Measurements from ENCODE around the gene GTF3C5. TPM values are rescaled to one million over a fixed set of nuclear protein-coding genes. Genes with fewer than 3 reads are reported as not detected.
"Not testable (repeated sequence)": the region's sequence is repeated elsewhere in the genome, so short reads cannot be mapped to it uniquely, and the experiment has no call there.

GTF3C5 gene
- total and polyA plus RNA-seq, 10 of the 15 experiments (the other 5 are each of a cell fraction or from before 2014, with no cell fraction given): 2.2 to 81.1 (median 68.7) TPM

- POLR2A ChIA-PET; FAIRE-seq; CTCF ChIA-PET; intact Hi-C loops (cut with micrococcal nuclease; ENCODE audit: unreplicated experiment); H3K27me3 ChIP-seq (replicated peaks in 1 of 2; ENCODE audit: control insufficient read depth in 2 of 2, insufficient read depth in 2 of 2, low read length in 1 of 2); DNase-seq (ENCODE audit: low read depth, low spot score); H2AFZ ChIP-seq (ENCODE audit: control insufficient read depth, low read depth, low read length); H3K36me3 ChIP-seq (ENCODE audit: control insufficient read depth in 2 of 2, insufficient read depth in 2 of 2, low read length in 1 of 2); H3K79me2 ChIP-seq (ENCODE audit: control insufficient read depth, insufficient read depth, low read length); ATAC-seq; BruUV-seq (replicated peaks); in situ Hi-C loops (cut with MboI); H3K27ac ChIP-seq (ENCODE audit: control insufficient read depth, insufficient read depth); H3K9ac ChIP-seq (ENCODE audit: control insufficient read depth, insufficient read depth, low read length); H3K9me3 ChIP-seq (replicated peaks; ENCODE audit: control insufficient read depth, insufficient read depth, low read length); H4K20me1 ChIP-seq (ENCODE audit: control insufficient read depth, insufficient read depth); H3K4me1 ChIP-seq (ENCODE audit: control insufficient read depth, insufficient read depth, low read length); H3K4me3 ChIP-seq; RAD21 ChIA-PET (ENCODE audit: unreplicated experiment); H3K4me2 ChIP-seq (ENCODE audit: control insufficient read depth, insufficient read depth): not testable (repeated sequence)
- SMC1A ChIA-PET (ENCODE audit: uncharacterized antibody, unreplicated experiment): interaction anchor here (0.6 kb wide), 1 partner anchor 14 kb away, joined by 3 read pairs; no protein-coding TSS in a partner anchor
- 4% methylated on average over 3 of the region's 4 CpGs for WGBS (ENCODE audit: insufficient coverage, insufficient replicate concordance, low lambda C conversion rate, missing lambda C conversion rate)
Observed at GRCh38 chr9:132998221-132998620, 32.6 kb upstream of the GTF3C5 start.

GRCh38 chr9:132998831-132999635, 31.8 kb upstream of the GTF3C5 start:
- BruUV-seq (replicated peaks): no TSS peak
- TF ChIP-seq BRCA1 (IDR thresholded peaks at IDR 0.05; ENCODE audit: low read depth, low read length) (no peak), PAX5 (IDR thresholded peaks at IDR 0.05; ENCODE audit: borderline replicate concordance, low read depth, low read length) (no peak), CHD1 (IDR thresholded peaks at IDR 0.05; ENCODE audit: low read depth, low read length) (no peak), TCF7 (IDR thresholded peaks at IDR 0.05; ENCODE audit: borderline replicate concordance) (no peak), POLR2AphosphoS2 (IDR thresholded peaks at IDR 0.05; ENCODE audit: low read depth, low read length) (no peak), CREM (IDR thresholded peaks at IDR 0.05; ENCODE audit: low read depth) (no peak), EED (IDR thresholded peaks at IDR 0.05; ENCODE audit: low read depth) (no peak), HDAC6 (IDR thresholded peaks at IDR 0.05; ENCODE audit: unreplicated experiment) (no peak), ATF2 (IDR thresholded peaks at IDR 0.05; ENCODE audit: low read length) (no peak)
- Histone ChIP-seq H3K4me1 (ENCODE audit: control insufficient read depth, insufficient read depth, low read length) (peaks cover 10% of the 10 kb centered on the region), H2AFZ (ENCODE audit: control insufficient read depth, low read depth, low read length) (no peak overlapping the region), H3K79me2 (ENCODE audit: control insufficient read depth, insufficient read depth, low read length) (no peaks in the 10 kb centered on the region), H3K4me3 (no peak overlapping the region), H3K4me2 (ENCODE audit: control insufficient read depth, insufficient read depth) (no peak overlapping the region), H3K36me3 (ENCODE audit: control insufficient read depth in 2 of 2, insufficient read depth in 2 of 2, low read length in 1 of 2) (no peaks in the 10 kb centered on the region), H4K20me1 (ENCODE audit: control insufficient read depth, insufficient read depth) (no peaks in the 10 kb centered on the region), H3K27ac (ENCODE audit: control insufficient read depth, insufficient read depth) (no peak overlapping the region), H3K9me3 (replicated peaks; ENCODE audit: control insufficient read depth, insufficient read depth, low read length) (no peaks in the 10 kb centered on the region), H3K27me3 (replicated peaks in 1 of 2; ENCODE audit: control insufficient read depth in 2 of 2, insufficient read depth in 2 of 2, low read length in 1 of 2) (peaks cover 5% of the 10 kb centered on the region in 2 experiments; a peak in 3 of 4 replicates), H3K9ac (ENCODE audit: control insufficient read depth, insufficient read depth, low read length) (no peak overlapping the region)
- intact Hi-C loops (cut with micrococcal nuclease; ENCODE audit: unreplicated experiment) (no loop called here), in situ Hi-C loops (cut with MboI) (no loop called here)
- ChIA-PET SMC1A (ENCODE audit: uncharacterized antibody, unreplicated experiment) (no interaction called here), POLR2A (no interaction called here), CTCF (no interaction called here), RAD21 (ENCODE audit: unreplicated experiment) (no interaction called here)
- FAIRE-seq (no peak), ATAC-seq (no peak), DNase-seq (ENCODE audit: low read depth, low spot score) (no peak)
- 41% methylated on average over 18 of the region's 18 CpGs for WGBS (ENCODE audit: insufficient coverage, insufficient replicate concordance, low lambda C conversion rate, missing lambda C conversion rate)
